NCI-H1048 (cell line): ENCODE measurements around the gene NHS.

ENCODE experiments used
- DNase-seq: peaks from one replicate; lab custom pipeline; 2025; lab: John Stamatoyannopoulos, UW

NHS gene

DNA sequence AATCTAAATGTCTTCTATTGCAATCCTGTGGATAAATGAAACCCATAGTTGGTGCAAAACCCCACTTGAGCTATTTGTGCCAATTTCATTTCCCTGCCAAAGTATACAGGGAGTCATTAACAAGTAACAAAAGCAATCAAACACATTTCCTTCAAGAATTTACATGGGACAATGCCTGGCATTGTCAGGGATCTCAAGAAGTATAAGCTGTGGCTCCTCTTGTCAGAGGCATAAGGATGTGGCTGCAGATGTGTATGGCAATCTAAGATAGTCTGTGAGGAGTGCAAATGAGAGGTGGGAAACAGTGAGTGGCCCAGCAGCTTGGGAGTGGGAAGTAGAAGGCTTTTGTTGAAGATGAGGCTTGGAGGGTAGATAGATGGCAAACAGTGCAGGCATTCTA lies 304.3 kb downstream of the NHS start:
- no peak for DNase-seq

DNA sequence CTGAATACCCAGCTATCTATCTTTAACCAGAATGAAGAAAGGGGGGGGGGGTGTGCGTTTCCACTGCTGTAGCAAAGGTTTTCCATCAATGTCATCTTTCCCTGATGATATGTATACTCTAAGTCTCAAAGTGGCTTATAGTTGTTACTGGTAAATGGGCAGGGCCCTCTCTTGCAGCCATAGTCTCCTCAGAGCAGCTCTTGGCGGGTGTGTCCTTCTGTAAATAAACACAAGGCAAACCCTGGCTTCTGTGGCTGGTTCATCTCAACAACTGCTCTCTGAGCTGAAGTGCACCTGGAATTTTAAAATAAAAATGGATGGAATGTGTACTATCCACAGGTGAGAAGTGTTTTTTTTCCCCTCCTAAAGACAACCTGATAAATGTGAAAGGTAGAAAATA lies 304.8 kb downstream of the NHS start:
- no peak for DNase-seq

DNA sequence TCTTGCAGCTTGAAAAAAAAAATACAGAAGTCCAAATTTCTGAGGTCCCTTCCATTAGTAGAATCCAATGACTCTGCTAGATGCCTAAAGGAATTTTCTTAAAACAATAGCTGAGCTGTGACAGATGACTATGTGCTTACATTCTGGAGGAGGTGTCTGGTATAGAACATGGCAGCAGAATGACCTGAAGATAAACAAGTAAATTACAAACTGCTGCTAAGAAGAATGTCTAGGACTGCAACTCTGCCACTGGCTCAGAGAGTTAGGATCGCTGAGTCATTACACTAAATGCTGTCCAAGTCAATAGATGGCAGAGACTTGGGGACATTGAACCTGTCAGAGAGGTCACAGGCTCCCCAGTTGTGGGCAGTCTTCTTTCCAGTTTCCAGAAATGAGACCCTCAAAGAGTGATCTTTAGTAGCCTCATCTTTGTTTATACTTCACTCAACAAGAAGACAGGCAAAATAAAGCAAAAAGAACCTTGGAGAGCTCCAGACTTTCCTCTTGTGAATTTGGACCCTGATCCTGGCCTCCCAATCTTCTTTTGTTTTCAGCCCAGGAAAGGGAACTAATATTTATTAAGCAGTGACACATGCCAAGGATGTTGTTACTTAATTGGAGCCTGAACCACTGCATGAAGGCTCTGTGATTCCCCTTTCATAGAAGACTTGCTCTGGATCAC lies 305.9 kb downstream of the NHS start:
- no peak for DNase-seq

DNA sequence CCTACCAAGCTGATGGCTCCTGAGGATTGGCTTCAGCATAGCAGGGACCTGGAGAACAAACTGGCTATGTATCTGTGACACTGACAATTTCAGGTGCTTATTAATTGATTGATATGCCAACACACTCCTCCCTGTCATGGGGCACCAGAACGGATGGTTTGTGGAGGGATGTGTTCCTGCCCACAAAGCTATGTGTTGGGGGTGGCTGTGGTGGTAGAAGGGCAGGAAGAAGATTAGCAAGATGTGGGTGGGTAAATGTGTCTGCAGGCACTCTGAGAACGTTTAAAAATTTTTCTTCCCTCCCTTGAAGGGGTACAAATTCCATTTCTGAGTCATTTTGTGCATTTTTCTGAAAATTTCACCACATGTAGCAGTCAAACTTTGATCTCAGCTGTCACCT lies 307.3 kb downstream of the NHS start:
- DNase-seq = no peak

DNA sequence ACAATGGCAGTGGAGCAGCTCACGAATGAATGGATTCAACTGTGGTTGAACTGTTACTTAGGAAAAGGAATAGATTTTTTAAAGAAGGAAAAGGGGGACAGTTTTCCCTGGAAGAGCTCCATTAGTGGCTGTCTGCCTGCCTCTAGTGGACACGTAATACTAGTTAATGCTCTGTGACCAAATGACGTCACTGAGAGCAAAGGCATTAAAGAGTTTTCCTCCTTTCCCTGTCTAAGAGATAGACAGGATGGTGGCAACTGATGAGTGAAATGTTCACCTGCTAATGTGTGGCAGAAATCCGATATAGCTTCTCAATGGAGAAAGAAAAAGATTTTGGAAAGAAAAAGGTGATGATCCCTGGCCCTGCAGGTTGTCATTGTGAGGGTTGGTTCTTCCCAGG lies 310.0 kb downstream of the NHS start:
- DNase-seq = no peak

DNA sequence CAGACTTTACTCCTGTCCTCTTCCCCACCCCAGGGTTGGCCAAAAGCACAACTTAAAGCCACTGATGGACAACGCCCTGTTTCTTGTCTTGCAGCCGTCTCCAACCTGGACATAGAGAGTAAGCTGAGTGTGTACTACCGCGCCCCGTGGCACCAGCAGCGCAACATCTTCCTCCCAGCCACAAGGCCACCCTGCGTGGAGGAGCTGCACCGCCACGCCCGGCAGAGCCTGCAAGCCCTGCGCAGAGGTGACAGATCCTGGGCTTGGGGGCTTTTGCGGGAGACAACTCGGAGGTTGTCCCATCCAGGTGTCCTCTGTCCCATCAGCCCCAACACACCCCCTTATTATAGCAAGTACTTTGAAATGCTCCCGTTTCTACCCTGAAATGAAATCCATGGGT lies 312.6 kb downstream of the NHS start:
- no peak for DNase-seq

DNA sequence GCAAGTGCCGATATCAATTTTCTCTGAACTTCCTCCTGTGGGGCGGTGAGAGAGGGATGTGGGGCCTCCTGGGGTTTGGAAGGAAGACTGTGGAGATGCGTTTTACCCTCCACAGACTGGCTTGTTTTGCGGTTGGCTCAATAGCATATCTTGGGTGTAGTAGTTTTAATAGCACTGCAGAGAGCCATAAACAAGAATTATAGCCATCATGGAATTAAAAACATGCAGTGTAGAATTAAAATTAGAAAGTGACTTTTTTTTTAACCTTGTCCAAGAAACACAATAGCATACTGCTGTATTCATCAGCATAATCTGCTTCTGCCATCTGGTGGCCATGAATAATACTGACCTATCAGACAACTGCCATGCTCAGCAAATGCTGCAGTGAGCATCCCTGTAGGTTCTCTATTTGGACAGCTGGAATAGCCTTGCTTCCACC lies 315.0 kb downstream of the NHS start:
- no peak for DNase-seq

DNA sequence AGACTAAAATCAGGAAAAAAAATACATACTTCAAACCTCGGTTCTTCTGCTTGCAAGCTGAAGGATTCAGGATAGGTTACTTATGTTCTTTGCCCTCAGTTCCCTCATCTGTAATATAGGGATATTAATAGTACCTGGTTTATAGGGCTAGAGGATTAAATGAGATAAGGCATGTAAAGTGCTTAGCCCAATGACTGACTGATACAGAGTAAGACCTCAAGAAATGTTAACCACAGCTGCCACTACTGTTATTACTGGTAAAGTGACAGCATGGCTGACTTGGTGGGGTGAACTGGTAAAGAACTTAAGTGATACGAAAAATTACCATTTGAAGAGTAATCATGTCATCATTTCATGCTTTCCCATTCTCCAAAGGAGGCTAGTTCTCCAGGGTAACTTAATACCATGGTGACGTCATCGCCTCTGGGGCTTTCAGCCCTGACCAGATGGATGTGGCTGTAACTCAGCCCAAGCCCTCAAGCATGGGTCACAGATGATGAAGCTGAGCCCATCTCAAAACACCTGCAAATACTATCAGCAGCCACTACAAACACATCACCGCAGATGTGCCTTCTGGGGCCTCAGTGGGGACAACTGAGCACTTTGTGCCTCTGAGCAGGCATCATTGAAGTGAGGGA lies 317.8 kb downstream of the NHS start:
- no peak for DNase-seq

DNA sequence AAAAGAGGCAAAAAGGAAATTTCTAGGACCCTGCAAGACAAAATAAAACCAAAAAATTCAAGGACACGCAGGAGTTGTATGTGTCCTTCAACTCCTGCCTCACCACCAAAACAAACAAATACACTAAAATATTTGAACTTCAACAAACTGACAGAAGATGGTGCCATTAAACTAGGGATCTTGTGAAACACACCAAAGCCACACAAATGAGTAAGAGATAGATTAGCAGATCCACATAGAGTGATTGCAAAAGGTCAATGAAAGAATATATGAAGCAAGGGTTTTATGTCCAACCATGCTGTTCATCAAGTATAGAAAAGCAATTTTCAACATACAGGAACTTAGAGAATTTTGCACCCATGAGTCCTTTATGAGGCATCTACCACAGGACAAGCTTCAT lies 322.2 kb downstream of the NHS start:
- DNase-seq = no peak

DNA sequence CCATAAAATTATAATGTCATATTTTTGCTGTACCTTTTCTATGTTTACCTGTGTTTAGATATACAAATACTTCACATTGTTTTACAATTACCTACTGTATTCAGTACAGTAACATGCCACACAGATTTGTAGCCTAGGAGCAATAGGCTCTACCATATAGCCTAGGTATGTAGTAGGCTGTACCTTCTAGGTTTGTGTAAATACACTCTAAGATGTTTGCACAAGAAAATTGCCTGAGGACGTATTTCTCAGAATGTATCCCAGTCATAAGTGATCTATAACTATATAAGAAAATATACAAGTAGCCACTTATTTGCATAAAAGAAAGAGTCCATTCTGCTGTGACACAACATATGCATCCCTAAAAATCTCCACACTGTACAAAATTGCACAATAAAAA lies 326.0 kb downstream of the NHS start:
- no peak for DNase-seq

DNA sequence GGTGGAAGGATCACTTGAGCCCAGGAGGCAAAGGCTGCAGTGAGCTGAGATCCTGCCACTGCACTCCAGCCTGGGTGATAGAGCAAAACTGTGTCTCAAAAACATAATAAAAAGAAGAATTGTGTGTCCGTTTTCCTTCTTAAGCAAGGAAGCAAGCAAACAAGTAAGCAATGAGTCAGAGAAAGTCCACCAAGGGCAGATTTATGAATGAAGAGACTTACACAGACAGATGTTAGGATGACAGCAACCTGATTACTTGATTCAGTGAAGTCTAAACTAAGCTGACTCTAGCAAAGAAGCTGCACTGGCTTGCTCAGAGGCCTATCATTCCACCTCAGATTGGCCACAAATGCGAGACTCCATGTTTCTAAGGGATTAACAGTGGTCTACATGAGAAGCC lies 328.2 kb downstream of the NHS start:
- no peak for DNase-seq

DNA sequence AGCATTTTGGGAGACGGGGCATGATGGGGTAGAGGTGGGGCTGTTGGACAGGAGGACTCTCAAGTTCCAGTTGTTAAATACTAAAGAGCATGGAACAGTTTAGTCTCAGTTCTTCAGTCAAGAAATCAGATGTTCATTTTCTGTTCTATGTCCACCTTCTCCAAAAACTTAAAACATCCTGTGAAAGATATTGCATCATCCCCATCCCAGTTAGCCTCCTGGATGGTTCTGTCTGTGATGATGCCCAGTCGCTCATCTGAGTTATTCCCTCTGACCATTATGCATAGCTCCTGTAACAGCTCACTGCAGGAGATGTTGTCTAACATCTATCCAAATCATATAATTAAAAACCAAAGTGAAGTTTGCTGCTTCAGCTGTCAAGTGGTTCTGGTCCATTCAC lies 330.2 kb downstream of the NHS start:
- no peak for DNase-seq

DNA sequence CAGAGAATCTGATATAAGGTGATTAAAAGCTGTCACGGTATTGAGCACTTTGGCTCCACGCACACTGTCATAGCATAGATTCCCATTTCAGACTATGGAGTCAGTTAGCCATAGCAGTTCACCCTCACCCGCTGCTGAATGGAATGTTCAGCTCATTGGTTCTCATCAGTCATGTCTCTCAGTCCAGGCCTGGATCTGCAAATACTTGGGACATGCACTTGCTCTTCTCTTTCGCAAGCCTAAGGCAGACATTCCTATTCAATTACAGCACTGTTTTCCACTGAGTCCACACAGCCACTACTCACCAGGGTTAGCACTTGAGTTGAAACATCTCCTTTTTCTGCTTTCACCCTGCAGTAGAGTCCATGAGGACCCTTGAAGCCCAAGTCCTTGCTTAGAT lies 331.7 kb downstream of the NHS start:
- no peak for DNase-seq

DNA sequence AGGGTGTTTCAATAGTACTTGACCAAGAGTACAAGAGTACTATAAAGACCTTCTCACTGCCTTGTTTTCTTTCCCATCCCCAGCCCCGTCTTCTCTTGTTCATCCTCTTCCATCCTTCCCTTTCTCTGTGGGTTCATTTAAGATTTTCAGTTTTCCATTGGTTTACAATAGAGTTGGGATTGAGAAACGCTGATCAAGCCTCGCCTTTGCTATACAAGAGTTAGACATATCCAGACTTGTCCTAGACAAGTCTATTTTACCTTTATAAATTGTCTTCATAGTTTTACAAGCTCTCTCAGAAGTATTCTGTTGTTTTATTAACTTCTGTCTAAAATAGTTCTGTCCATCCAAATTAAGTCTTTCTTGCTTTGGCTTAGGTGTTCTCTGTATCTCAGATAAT lies 332.7 kb downstream of the NHS start:
- DNase-seq = no peak

DNA sequence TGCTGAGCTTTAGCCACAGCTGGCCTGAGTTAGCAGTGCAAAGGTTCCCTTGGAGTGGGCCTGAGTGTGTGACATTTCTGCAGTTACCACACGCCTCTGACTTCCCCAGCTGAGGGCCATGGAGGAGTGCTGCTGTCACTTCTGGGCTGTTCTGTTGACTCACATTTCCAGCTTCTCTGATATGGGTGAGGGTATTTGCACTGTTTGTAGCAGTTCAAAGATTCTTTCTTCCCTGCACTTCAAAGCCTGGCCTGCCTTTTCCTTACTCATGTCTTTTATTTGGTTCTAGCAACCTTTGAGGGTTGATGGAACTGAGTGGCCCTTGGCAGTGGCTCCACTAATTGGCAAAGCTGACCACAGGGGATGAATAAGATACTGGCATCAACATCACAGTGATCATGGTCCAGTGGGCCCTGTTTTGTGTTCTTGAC lies 335.9 kb downstream of the NHS start:
- DNase-seq = no peak

DNA sequence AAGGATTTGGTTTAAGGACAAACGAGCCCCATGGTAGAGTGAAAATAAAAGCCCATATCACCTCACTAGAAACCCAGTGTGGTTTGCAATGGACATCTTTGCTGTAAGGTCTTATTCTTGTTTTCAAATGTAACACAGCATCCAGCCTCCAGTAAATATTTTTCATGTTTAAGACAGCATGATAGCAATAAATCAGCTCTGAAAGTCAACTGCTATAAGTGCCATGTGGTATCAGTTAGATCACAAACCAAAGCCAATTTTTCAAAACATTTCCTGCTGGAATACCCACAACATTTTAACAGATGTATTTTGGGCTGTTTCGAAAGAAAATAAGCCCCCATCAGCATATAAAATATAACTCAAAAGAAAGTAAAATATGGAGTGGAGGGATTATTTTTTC lies 338.3 kb downstream of the NHS start:
- DNase-seq = no peak

DNA sequence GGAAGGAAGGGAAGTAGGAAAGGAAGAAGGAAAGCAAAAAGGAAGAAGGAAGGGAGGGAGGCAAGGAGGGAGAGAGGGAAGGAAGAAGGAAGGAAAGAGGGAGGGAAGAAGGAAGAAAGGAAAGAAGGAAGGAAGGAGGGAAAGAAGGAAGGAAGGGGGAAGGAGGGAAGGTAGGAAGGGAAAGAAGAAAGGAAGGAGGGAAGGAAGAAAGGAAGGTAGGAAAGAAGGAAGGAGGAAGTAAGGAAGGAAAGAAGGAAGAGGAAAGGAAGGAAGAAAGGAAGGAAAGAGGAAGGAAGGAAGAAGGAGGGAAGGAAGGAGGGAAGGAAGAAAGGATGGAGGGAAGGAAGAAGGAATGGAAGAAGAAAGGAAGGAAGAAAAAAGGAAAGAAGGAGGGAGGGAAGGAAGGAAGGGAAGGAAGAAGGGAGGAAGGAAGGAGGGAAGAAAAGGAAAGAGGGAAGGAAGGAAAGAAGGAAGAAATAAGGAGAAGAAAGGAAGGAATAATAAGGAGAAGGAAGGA lies 343.7 kb downstream of the NHS start:
- no peak for DNase-seq

DNA sequence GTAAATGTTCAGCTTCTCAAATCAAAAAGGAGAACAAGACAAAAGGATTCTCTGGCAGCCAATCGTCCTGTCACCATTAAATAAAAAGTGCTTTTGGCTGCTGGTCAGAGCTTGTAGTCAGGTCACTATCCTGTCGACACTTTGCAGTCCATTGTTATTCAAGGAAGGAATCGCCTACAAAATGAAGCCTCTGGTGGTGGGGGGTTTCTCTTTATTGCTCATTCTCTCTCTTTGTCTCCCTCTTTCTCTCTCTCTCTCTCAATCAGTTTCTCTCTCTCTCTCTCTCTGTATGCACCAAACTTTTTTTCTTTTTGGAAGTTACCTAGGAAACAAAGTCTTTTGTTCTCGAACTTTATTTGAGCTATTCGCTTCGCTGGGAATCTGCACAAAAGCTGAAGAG lies 344.7 kb downstream of the NHS start:
- no peak for DNase-seq

DNA sequence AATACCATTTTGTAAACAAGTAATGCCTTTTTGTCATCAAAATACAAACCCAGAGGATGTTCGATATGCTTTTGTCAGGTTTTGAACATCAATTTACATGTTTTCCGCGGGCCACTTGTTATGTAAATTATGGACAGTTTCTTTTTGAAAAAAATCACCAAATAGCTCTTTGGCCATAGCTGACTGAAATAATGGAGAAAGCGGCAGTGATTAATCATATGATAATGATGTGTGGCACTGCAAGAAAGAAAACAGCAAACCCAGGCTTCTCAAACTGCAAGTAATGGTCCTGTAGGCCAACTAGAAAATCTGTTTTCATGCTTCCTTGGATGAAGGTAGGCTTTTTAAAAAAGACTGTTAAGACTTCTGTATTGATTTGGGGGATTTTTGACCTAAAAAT lies 346.7 kb downstream of the NHS start:
- DNase-seq = no peak

DNA sequence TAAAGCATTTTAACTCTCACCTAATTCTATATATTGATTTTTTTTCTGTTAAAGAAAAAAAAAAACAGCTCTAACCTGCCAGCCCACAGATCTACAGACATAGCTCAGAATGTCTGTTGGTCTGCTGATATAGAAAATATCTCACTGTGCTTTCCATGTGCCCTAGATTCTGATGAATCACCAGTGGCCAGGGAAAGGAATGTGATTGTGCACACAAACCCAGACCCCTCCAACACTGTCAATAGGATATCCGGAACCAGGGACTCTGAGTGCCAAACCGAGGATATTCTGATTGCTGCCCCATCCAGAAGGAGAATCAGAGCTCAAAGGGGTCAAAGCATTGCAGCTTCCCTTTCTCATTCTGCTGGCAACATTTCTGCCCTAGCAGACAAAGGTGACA lies 350.2 kb downstream of the NHS start:
- no peak for DNase-seq

DNA sequence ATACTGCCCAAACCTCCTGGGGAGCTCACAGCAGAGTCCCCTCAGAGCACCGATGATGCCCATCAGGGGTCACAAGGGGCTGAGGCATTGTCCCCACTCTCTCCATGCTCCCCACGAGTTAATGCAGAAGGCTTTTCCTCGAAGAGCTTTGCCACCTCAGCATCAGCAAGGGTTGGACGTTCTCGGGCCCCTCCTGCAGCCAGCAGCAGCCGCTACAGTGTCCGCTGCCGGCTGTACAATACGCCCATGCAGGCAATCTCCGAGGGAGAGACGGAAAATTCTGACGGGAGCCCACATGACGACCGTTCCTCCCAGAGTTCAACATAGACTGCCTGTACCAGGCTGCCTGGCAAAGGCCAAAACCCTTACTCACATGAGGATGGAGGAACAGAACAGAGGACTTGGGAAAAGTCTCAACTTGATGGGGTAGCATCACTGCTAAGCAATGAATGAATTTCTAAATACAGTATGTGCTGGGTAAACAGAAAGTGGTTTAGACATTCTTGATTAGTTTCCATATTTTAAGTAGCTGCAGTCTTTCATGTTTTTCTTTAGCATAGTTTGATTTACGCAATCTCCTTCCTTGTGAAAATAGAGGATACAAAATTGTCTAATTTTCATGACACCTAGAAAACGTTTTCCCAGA lies 357.3 kb downstream of the NHS start:
- DNase-seq = no peak

DNA sequence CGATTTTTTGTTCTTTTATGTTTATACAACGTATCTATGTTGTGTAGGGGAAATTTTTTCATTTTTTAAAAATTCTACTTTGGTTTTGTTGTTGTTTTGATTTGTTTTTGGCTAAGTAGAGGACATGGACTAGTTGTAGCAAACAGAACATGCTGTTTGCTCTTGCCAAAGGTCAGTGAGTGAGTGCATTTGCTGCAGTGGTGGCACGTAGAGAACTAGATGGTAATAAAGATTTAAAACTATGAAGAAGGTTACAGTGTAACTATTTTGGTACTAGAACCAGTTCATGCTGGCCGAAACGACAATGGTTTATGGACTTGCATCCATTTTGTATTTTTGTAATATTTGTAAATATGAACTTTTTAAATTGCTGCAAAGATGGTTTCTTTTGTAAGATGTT lies 360.4 kb downstream of the NHS start:
- no peak for DNase-seq

DNA sequence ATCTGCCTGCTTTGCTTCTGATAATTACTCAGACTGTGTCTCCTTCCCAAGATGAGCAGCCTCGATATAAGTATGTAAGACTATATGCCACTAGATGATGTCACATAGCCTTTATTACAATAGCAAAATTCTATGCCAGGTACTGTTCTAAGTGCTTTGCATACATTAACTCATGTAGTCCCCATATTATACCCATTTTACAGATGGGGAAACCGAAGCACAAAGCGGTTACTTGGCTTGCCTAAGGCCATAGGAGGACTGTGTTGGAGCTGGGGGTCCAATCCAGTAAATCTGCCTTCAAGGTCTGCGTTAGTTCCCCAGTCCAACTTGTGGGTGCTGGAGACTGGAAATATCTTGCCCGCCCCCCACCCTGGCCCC lies 361.5 kb downstream of the NHS start:
- no peak for DNase-seq
